Astrocyte (in vitro differentiated cells and primary cell): Measurements from ENCODE around the gene MCM3AP. TPM values are rescaled to one million over a fixed set of nuclear protein-coding genes. Genes with fewer than 3 reads are reported as not detected.
"Not testable (repeated sequence)": the region's sequence is repeated elsewhere in the genome, so short reads cannot be mapped to it uniquely, and the experiment has no call there.

Experiments
- DNase-seq: peaks from one replicate; pipeline ENCODE4 v3.0.0-alpha.2; 2010; ENCODE audit warnings: low read depth
- FAIRE-seq: peaks from 2 replicates; lab custom pipeline; 2011; peaks lifted over from hg19 to GRCh38; lab: Jason Lieb, UNC
- H2AFZ ChIP-seq: 2 replicates; pipeline ENCODE4 v1.6.0; 2012; ENCODE audit warnings: low read depth, low read length, inconsistent platforms
- H3K27ac ChIP-seq: 2 replicates; pipeline ENCODE4 v1.5.1; 2011; ENCODE audit warnings: low read depth, low read length, inconsistent platforms
- H3K27me3 ChIP-seq: 2 replicates; pipeline ENCODE4 v1.6.0; 2011; ENCODE audit warnings: low read length, inconsistent platforms; ENCODE audit not compliant: insufficient read depth
- H3K36me3 ChIP-seq: 2 replicates; pipeline ENCODE4 v1.5.1; 2011; ENCODE audit warnings: low read length, inconsistent platforms; ENCODE audit not compliant: insufficient read depth
- H3K4me1 ChIP-seq: 2 replicates; pipeline ENCODE4 v1.5.1; 2011; ENCODE audit warnings: low read length, inconsistent platforms; ENCODE audit not compliant: insufficient read depth
- H3K4me2 ChIP-seq: 2 replicates; pipeline ENCODE4 v1.6.0; 2012; ENCODE audit warnings: low read length, inconsistent platforms
- H3K4me3 ChIP-seq: 2 replicates; pipeline ENCODE4 v1.5.1; 2011; ENCODE audit warnings: low read depth, mild to moderate bottlenecking, low read length, inconsistent platforms; ENCODE audit not compliant: insufficient read depth
- H3K79me2 ChIP-seq: 2 replicates; pipeline ENCODE4 v1.6.0; 2012; ENCODE audit warnings: mild to moderate bottlenecking, low read length, inconsistent platforms; ENCODE audit not compliant: insufficient read depth
- H3K9ac ChIP-seq: 2 replicates; pipeline ENCODE4 v1.6.0; 2012; ENCODE audit warnings: mild to moderate bottlenecking, low read length, inconsistent platforms
- H3K9me3 ChIP-seq: 2 replicates; pipeline ENCODE4 v1.5.1; 2012; ENCODE audit warnings: low read depth, mild to moderate bottlenecking, low read length, inconsistent platforms; ENCODE audit not compliant: insufficient read depth
- H4K20me1 ChIP-seq: 2 replicates; pipeline ENCODE4 v1.6.0; 2012; ENCODE audit warnings: low read length, inconsistent platforms; ENCODE audit not compliant: insufficient read depth
- H3K27ac Mint-ChIP-seq: one replicate; pipeline ENCODE4 v1.8.0; 2021; ENCODE audit warnings: mild to moderate bottlenecking, mixed read lengths; ENCODE audit not compliant: unreplicated experiment
- H3K27me3 Mint-ChIP-seq: one replicate; pipeline ENCODE4 v1.8.0; 2021; ENCODE audit warnings: low read depth, mixed read lengths; ENCODE audit not compliant: unreplicated experiment
- H3K36me3 Mint-ChIP-seq: one replicate; pipeline ENCODE4 v1.8.0; 2021; ENCODE audit warnings: low read depth, mixed read lengths; ENCODE audit not compliant: unreplicated experiment
- H3K4me1 Mint-ChIP-seq: one replicate; pipeline ENCODE4 v1.8.0; 2021; ENCODE audit warnings: low read depth, mixed read lengths; ENCODE audit not compliant: unreplicated experiment
- H3K4me3 Mint-ChIP-seq: one replicate; pipeline ENCODE4 v1.8.0; 2021; ENCODE audit warnings: mild to moderate bottlenecking, moderate library complexity, mixed read lengths; ENCODE audit not compliant: unreplicated experiment
- H3K9me3 Mint-ChIP-seq: one replicate; pipeline ENCODE4 v1.8.0; 2021; ENCODE audit warnings: mild to moderate bottlenecking, mixed read lengths; ENCODE audit not compliant: unreplicated experiment
- CTCF ChIP-seq: IDR thresholded peaks from 2 replicates; pipeline ENCODE4 v1.5.1; 2011; ENCODE audit warnings: low read depth, mild to moderate bottlenecking, inconsistent platforms, low read length, moderate library complexity; ENCODE audit not compliant: insufficient read depth
- EZH2 ChIP-seq: IDR thresholded peaks from 2 replicates; pipeline ENCODE4 v1.6.1; 2012; ENCODE audit warnings: mild to moderate bottlenecking, low read length, inconsistent platforms; ENCODE audit not compliant: insufficient read depth
- total RNA-seq: library from RNA; stranded (reverse); gene quantifications from 2 replicates; pipeline ENCODE4 v1.2.1, GENCODE V29; 2021

The MCM3AP gene
- total RNA-seq, 1 donor from 2014 or later = 84.2 TPM

GRCh38 chr21:46202592-46203202, 82.7 kb downstream of the MCM3AP start:
- no peak overlapping the region for H2AFZ ChIP-seq
- H3K9me3 ChIP-seq = no peaks in the 10 kb centered on the region
- DNase-seq (no peak), FAIRE-seq (no peak)
- no peak overlapping the region for H3K4me2 ChIP-seq
- H3K27ac ChIP-seq = no peak overlapping the region
- Mint-ChIP-seq H3K27ac (no peak overlapping the region), H3K4me3 (no peak overlapping the region), H3K9me3 (no peaks in the 10 kb centered on the region), H3K36me3 (peaks cover 13% of the 10 kb centered on the region), H3K27me3 (no peaks in the 10 kb centered on the region), H3K4me1 (no peaks in the 10 kb centered on the region)
- no peak for TF ChIP-seq CTCF
- no peak for TF ChIP-seq EZH2
- no peak overlapping the region for H3K4me3 ChIP-seq
- no peaks in the 10 kb centered on the region for H3K4me1 ChIP-seq
- peaks cover 3% of the 10 kb centered on the region for H4K20me1 ChIP-seq
- no peaks in the 10 kb centered on the region for H3K79me2 ChIP-seq
- no peak overlapping the region for H3K9ac ChIP-seq
- peaks cover 32% of the 10 kb centered on the region for H3K36me3 ChIP-seq
- H3K27me3 ChIP-seq = no peaks in the 10 kb centered on the region

GRCh38 chr21:46200877-46201803, 84.3 kb downstream of the MCM3AP start:
- H3K27me3 ChIP-seq, FAIRE-seq, H3K4me1 ChIP-seq, H4K20me1 ChIP-seq, H3K4me3 Mint-ChIP-seq, H3K27me3 Mint-ChIP-seq, H3K4me3 ChIP-seq, H3K4me1 Mint-ChIP-seq, H3K27ac ChIP-seq, H3K27ac Mint-ChIP-seq, H2AFZ ChIP-seq, H3K9me3 ChIP-seq, DNase-seq, H3K9ac ChIP-seq, H3K79me2 ChIP-seq, H3K9me3 Mint-ChIP-seq, H3K4me2 ChIP-seq: not testable (repeated sequence)
- H3K36me3 ChIP-seq = peaks cover 30% of the 10 kb centered on the region
- H3K36me3 Mint-ChIP-seq = peaks cover 20% of the 10 kb centered on the region

GRCh38 chr21:46199436-46200373, 85.7 kb downstream of the MCM3AP start:
- Mint-ChIP-seq H3K36me3 (peaks cover 23% of the 10 kb centered on the region), H3K27me3 (no peaks in the 10 kb centered on the region), H3K27ac (no peak overlapping the region), H3K4me1 (no peaks in the 10 kb centered on the region), H3K4me3 (no peak overlapping the region), H3K9me3 (no peaks in the 10 kb centered on the region)
- Histone ChIP-seq H3K4me2 (no peak overlapping the region), H3K9ac (no peak overlapping the region), H3K4me1 (no peaks in the 10 kb centered on the region), H2AFZ (no peak overlapping the region), H4K20me1 (peaks cover 15% of the 10 kb centered on the region), H3K9me3 (no peaks in the 10 kb centered on the region), H3K79me2 (no peaks in the 10 kb centered on the region), H3K4me3 (no peak overlapping the region), H3K36me3 (peaks cover 25% of the 10 kb centered on the region), H3K27me3 (no peaks in the 10 kb centered on the region), H3K27ac (no peak overlapping the region)
- DNase-seq (no peak), FAIRE-seq (no peak)
- no peak for TF ChIP-seq CTCF
- TF ChIP-seq EZH2 = no peak
